Measurements from ENCODE around the gene KCNH1.
"Not testable (repeated sequence)": the region's sequence is repeated elsewhere in the genome, so short reads cannot be mapped to it uniquely, and the experiment has no call there.

Gene KCNH1

GRCh38 chr1:211099393-211099792, 34.6 kb downstream of the KCNH1 start:
- DNase-seq: no peak

DNA sequence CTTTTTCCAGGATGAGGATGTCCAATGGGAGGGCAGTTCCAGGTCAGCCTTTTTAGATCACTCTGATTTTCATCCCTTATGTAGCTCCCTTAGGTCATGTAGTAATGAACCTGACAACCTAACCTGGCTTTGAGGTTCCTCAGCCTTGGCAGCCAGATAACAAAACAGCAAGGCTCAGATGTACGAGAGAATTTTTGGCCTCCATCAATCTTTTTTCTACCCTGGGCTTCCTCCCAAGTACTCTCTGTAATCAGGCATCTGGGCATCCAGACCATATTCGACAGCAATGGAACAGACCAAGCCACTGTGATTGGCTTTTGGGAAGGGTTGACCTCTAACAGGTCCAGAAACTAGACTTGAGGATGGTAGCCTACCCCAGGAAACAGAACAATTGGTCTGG, 38.6 kb downstream of the KCNH1 start:
- DNase-seq: no peak

- DNase-seq: no peak
Measured at GRCh38 chr1:211092955-211093354, 41.0 kb downstream of the KCNH1 start.

GRCh38 chr1:211091867-211092266, 42.1 kb downstream of the KCNH1 start:
- DNase-seq: no peak

DNA sequence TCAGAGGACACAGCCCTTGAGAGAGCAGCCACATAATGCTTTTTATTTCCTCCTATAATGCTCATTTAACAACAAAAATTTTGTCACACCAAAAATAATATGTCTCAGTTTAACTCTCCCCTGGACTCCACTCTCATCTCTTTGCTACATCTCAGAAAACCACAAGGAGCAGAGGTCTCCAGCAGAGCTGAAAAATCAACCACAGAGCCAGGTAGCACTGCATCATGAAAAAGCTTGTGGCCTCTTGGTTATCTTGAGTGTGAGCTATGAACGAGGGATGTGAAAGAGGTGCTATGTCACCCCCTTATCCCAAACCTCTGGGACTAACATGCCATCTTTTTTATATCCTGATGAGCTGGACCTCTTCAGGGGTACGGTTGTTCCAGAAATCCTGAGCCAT, 44.4 kb downstream of the KCNH1 start:
- DNase-seq: no peak

DNA sequence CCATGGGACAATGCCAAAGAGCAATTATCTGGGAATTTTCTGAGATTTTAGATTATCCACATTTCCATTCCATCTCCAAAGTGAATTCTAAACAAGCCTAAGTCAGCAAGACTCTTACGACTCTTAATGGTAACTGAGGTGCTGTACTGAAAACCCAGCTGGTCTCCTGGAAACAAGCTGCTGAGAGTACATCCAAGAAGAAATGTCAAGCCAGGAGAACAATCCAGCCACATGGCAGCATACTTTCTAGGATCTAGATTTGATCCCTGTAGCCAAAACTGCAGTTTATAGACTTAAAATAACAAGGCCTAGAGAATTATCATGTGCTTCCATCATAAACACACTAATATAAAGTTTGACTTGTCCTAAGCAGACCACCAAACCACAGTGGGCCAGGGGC, 45.8 kb downstream of the KCNH1 start:
- no peak for DNase-seq

- no peak for DNase-seq
Measured at GRCh38 chr1:211082824-211083223, 51.1 kb downstream of the KCNH1 start.

DNA sequence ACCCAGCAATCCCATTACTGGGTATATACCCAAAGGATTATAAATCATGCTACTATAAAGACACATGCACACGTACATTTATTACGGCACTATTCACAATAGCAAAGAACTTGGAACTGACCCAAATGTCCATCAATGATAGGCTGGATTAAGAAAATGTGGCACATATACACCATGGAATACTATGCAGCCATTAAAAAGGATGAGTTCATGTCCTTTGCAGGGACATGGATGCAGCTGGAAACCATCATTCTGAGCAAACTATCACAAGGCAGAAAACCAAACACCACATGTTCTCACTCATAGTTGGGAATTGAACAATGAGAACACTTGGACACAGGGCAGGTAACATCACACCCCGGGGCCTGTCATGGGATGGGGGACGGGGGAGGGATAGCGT, 52.5 kb downstream of the KCNH1 start:
- not testable (repeated sequence) for DNase-seq

DNA sequence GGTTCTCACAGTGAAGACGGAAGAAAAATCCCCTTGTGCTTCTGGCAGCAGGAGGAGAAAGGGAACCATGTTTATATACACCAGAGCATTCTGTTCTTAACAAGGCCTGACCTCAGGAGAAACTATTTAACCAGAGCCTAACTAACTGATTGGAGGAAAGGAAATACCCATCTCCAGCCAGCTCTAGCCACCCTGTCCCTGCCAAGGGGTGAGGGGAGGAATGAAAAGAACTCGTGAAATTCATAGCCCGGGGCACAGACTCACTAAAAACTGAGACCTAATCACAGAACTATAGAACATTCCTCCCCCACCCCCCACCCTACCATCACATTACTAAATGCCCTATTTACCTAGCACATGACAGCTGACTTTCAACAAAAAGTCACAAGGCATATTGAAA, 65.0 kb downstream of the KCNH1 start:
- DNase-seq: no peak

DNA sequence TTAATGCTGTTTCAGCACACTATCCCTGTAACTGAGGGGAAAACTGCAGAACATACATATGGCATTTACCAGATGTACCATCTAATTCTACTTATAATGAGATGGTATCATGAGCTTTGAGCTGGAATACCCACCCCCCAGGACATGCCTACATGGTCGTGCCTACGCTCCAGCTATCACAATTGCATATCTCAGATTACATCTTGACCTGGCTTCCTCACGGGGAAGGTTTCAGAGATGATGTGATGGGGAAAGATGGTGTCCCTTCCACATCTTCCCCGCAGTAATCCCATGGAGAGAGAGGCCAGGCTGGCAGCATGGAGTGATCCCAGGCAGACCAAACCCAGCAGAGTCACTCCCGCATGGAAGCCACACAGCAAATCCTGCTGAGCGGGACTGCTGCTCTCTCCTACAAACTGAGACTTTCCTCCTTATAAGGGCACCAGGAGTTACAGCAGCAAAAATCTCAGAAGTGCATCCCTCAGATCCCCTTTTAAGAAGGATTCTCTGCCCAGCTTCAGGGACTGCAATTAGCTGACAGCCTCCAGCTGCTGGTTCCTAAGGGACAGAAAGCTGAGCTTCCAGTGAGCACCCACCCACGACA, 67.1 kb downstream of the KCNH1 start:
- no peak for DNase-seq

DNA sequence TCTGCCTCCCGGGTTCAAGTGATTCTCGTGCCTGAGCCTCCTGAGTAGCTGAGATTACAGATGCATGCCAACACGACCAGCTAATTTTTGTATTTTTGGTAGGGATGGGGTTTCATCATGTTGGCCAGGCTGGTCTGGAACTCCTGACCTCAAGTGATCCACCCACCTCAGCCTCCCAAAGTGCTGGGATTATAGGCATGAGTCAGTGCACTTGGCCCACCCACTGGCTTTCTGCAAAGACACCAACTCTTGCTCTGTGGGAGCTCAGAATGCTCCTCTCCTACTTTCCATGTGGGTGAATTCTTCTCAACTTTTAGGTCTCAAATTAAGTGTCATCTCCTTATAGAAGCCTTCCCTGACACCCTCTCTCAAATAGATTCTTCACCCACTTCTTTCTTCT, 92.1 kb downstream of the KCNH1 start:
- DNase-seq: not testable (repeated sequence)

DNA sequence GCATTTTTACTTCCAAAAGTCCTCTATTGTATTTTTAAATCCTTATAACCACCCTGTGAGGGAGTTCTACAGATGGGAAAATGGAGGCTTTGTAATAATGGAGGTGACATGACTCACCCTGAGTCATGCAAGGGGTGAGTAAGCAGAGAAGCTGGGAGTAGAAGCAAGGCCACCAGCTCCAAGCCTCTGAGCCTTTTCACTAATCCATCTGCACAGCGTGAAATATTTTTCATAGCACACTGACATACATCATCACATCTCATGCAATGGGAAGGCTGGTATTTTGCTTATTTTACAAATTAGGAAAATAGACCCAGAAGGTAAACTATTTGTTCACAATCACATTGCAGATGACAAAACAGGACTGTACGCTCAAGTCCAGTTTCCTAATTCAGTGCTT, 96.9 kb downstream of the KCNH1 start:
- DNase-seq: peak; percentile 68 to 86

DNA sequence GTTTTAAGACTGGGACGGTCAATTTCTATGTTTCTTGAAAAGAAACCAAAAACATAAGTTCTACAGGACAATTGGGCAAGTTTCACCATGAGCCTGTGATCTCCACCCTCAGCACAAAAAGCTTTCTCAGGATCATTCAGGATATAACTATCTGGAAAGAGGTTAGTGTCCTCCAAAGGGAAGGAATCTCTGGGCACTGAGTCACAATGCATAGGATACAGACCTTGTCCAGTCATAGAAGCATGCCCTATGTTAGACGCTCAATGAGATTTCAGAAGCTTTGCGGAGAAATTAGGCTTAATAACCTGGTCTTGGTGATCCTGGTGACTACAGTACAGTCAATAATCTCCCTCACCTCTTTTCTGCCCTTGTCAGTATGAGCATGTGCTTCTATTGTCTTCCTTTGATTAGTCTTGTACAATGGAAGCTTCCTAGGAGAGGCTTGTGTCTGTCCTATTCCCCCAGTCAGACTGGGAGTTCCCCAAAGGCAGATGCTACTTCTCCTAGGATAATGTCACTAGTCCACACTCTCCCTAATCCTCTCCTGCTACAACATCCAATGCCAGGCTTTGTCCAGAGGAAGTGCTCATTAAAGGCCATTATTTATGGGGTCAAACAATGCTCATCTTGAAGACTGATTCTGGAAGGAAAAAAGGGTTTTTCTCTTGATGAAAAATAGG, 97.4 kb downstream of the KCNH1 start:
- no peak for DNase-seq

- no peak for DNase-seq
Measured at GRCh38 chr1:211035821-211036380, 98.0 kb downstream of the KCNH1 start.

- DNase-seq: no peak
Measured at GRCh38 chr1:211033921-211034525, 99.9 kb downstream of the KCNH1 start.

GRCh38 chr1:211024901-211025300, 109.0 kb downstream of the KCNH1 start:
- no peak for DNase-seq

GRCh38 chr1:211019266-211019665, 114.7 kb downstream of the KCNH1 start:
- DNase-seq: no peak

GRCh38 chr1:211018690-211019089, 115.3 kb downstream of the KCNH1 start:
- no peak for DNase-seq

DNA sequence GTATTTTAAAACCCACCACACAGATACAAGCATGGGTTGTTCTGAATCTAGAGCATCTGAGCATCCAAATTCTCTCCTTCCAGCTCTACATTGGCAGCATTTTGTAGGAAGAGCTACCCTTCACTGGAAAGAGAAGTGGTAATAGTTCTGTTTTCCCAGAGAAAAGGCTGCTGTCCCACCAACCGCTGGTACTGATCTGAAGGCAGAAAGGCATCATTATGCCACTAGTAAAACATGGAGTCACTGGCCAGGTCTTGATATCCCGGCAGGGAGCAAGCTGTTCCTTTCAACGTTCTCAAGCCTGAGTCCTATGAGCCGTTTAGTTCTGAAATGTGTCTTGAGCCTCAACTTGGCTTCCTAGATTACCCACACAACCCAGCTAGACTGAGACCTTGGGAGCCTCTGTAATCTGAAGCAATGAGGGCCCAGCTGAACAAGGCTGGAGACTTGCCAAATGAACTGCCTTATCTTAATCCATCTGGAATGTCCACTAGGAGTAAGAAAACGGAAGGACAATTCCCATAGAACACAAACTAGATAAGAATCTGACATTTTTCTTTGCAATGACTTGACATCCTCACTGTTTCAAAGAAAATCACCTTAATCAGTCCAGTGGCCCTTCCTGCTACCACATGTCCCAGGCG, 116.8 kb downstream of the KCNH1 start:
- no peak for DNase-seq

DNA sequence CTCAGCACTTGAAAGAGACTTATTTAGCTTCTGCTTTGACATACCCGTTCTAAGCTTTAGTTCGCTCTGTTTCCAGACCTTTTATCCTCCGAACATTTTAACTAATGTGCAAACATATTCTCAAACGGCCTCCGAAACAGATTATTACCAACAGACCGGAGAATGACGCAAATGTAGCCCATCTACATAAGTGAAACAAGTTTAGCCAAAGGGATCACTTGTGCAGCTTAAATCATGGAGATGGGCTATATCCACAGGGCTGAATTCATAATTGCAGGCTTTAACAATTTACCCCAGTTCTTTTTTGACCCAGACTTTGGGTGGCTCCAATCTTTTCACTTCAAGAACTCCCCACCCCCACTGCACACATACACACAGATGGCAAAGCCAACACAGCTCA, 119.7 kb downstream of the KCNH1 start:
- DNase-seq: no peak

DNA sequence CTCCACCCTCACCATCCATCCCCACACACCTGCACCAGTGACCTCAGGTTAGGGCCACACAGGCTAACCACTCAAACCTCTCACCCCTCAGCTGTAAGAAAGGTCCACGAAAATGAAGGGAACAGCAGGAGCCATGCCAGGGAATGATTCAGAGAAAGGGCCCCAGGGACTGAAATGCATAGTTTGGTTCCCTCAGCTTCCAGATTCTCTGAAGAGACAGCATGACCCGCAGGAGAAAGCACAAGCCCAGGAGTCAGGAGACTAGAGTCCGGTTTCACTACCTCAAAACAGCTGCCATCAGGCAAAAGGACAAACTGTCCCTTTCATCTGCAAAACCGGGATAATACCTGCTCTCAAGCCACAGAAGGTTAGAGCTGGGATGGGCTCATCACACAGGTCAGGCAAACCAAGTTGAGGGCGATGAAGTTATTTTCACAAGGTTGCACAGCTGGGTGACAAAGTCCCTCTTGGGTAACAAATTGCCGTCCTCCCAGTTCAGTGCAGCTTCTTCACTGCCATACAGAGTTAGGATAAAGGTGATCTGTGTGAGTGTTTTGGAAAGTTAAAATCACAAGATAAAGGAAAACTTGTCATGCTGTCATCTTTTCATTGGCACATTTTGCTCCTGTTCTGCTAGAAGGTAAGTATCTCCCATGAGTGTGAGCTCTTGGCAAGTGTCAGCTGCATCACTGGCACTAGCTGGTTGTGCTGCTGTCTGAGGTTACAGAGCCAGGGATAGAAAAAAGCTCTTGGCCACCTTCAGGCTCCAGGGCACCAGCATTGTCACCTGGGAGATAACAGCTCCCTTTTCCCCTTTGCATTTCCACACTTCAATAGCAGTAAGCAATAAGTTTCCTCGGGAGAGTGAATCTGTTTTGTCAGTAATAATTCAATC, 120.4 kb downstream of the KCNH1 start:
- no peak for DNase-seq

DNA sequence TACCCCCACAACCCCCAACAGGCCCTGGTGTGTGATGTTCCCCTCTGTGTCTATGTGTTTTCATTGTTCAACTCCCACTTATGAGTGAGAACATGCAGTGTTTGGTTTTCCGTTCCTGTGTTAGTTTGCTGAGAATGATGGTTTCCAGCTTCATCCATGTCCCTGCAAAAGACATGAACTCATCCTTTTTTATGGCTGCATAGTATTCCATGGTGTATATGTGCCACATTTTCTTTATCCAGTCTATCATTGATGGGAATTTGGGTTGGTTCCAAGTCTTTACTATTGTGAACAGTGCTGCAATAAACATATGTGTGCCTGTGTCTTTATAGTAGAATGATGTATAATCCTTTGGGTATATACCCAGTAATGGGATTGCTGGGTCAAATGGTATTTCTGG, 122.8 kb downstream of the KCNH1 start:
- not testable (repeated sequence) for DNase-seq

DNA sequence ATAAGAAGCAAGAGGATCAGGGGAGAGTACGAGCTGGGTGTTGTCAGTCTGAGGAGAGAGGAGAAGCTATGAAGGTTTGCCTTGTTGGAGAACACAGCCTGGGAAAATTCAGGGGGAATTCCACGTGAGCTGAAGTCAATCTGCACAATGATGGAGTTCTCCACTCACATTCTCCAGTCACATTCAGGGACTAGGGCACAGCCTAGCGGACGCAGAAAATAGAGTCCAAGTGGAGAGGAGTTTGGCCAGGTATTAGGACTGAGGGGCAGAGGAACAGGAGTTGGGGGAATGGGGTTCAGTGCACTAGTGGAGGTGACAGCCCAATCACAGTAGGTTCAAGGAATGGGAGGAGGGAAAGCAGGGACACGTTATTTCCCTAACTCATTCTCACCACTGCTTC, 124.0 kb downstream of the KCNH1 start:
- DNase-seq: no peak
